ENCODE measurements around the gene LTV1. TPM values are rescaled to one million over a fixed set of nuclear protein-coding genes. Genes with fewer than 3 reads are reported as not detected.

The LTV1 gene
- total and polyA plus RNA-seq, 2 of the 8 experiments (the other 6 are each of a cell fraction or from before 2014, with no cell fraction given), result 8.0 to 46.9 TPM

GRCh38 chr6:143842902-143843676 lies at the start of gene LTV1 (continued):
- TF ChIP-seq CEBPB (IDR thresholded peaks at IDR 0.05; ENCODE audit: low read depth, low read length) (0 out of 2 replicates have a peak, but pooled peaks have one; percentile 1), USF2 (IDR thresholded peaks at IDR 0.05; ENCODE audit: low read length) (no peak), BCL11A (IDR thresholded peaks at IDR 0.05; ENCODE audit: low read depth in 2 of 2, low read length in 2 of 2) (no peak), MAFK (IDR thresholded peaks at IDR 0.05; ENCODE audit: low read depth, low read length) (no peak), NANOG (IDR thresholded peaks at IDR 0.05; ENCODE audit: insufficient read depth, low read depth, low read length, poor library complexity, severe bottlenecking) (no peak), SIRT6 (IDR thresholded peaks at IDR 0.05; ENCODE audit: low read length) (no peak), CBX5 (IDR thresholded peaks at IDR 0.05; ENCODE audit: low read depth, low read length) (no peak), PHF8 (conservative IDR thresholded peaks at IDR 0.05; ENCODE audit: low read depth, low read length) (peak; percentile 89), RFX5 (IDR thresholded peaks at IDR 0.05; ENCODE audit: borderline replicate concordance, low read depth, low read length) (no peak)
- TF ChIP-seq, protein P1, sequence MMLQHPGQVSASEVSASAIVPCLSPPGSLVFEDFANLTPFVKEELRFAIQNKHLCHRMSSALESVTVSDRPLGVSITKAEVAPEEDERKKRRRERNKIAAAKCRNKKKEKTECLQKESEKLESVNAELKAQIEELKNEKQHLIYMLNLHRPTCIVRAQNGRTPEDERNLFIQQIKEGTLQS (IDR thresholded peaks at IDR 0.05; ENCODE audit: insufficient read depth, low read depth, low read length), result no peak

Data from H1 (cell line).